Measurements from ENCODE around the gene CACNA2D3.
"Not testable (repeated sequence)": the region's sequence is repeated elsewhere in the genome, so short reads cannot be mapped to it uniquely, and the experiment has no call there.

CACNA2D3 gene

DNA sequence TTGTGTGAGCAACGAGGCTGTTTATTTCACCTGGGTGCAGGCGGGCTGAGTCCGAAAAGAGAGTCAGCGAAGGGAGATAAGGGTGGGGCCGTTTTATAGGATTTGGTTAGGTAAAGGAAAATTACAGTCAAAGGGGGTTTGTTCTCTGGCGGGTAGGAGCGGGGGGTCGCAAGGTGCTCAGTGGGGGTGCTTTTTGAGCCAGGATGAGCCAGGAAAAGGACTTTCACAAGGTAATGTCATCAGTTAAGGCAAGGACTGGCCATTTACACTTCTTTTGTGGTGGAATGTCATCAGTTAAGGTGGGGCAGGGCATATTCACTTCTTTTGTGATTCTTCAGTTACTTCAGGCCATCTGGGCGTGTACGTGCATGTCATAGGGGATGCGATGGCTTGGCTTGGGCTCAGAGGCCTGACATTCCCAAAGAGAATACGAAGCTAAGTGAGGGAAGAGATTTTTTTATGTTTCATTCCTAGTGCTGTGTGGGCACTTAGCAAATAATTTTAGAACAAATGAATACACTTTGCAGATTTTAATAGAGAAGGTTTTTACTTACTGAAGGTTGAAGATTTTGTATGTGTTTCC lies 517.5 kb downstream of the CACNA2D3 start:
- DNase-seq, result not testable (repeated sequence)

DNA sequence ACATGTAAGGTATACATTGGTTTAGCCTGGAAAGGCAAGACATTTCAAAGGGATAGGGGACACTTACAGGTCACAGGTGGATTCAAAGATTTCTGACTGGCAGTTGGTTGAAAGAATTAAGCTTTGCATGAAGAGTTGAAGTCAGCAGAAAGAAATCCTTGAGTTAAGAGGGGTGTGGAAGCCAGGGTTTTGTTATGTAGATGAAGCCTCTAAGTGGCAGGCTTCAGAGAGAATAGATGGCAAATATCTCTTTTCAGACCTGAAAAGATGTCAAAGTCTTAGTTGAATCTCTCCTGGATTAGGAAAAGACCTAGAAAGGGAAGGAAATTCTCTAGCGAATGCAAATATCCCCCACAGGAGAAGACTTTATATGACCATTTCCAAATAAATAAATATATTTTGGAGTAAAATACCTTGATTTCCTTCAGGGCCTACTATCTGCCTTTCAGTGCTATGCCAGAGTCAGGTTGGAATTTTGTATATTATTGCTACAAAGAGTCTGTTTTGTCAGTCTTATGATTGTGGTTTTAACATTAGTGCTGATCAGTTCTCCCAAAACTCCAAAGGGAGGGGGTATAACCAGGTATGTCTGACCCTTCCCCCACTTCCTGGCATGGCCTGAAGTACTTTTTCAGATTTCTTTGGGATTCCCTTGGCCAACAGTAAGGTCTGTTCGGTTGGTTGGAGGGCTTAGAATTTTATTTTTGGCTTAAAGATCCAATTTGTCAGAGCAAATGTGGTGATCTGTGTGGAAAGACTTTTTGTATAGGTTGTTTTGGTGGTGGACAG lies 519.1 kb downstream of the CACNA2D3 start:
- DNase-seq, result no peak

DNA sequence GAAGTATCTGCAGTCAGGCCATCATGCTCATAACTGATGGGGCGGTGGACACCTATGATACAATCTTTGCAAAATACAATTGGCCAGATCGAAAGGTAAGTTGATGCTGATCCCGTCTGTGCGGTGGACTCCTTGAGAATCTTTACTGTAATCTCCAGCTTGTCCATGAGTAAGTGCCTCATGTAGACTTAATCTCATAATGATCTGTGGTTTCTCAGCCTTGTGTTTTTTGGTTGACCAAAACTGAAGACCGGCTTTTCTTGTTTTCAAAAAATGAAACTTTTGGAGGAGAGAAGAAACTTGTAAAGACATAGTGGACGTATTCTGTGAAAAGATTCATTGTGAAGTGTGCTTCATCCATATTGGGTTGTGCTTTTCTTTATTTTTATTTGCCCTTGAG lies 519.8 kb downstream of the CACNA2D3 start:
- DNase-seq, result no peak

DNA sequence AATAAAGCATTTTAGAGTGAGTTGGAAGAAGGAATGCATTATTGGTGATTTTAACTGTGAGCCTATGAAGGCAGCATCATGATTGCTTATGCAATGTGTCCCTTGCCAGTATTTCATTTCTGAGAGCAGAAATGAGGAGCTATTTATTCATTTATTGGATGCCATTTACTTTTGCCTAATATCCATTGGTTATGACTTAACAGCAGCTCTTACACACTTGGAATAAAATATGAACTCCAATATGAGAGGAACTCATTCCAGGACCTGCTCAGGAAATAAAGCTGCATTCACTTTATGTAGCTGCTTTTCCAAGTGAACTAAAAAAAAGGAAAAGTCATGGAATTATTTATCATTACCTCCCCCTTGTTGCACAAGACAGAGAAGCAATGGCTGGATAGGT lies 525.4 kb downstream of the CACNA2D3 start:
- no peak for DNase-seq

DNA sequence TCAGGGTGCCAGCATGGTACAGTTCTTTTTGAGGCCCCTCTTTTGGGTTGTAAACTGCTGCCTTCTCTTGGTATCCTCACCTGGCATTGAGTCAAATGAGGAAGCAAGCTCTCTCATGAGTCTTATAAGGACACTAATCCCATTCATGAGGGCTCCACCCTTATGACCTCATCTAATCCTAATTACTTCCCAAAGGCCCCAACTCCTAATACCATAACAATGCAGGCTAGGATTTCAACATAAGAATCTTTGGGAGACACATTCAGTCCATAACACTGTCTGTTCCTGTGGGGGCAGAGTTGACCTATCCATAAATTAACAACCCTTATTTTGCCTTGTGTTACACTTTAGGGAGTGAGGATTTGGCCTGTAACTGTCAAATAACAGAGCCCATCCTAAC lies 527.2 kb downstream of the CACNA2D3 start:
- DNase-seq, result no peak

DNA sequence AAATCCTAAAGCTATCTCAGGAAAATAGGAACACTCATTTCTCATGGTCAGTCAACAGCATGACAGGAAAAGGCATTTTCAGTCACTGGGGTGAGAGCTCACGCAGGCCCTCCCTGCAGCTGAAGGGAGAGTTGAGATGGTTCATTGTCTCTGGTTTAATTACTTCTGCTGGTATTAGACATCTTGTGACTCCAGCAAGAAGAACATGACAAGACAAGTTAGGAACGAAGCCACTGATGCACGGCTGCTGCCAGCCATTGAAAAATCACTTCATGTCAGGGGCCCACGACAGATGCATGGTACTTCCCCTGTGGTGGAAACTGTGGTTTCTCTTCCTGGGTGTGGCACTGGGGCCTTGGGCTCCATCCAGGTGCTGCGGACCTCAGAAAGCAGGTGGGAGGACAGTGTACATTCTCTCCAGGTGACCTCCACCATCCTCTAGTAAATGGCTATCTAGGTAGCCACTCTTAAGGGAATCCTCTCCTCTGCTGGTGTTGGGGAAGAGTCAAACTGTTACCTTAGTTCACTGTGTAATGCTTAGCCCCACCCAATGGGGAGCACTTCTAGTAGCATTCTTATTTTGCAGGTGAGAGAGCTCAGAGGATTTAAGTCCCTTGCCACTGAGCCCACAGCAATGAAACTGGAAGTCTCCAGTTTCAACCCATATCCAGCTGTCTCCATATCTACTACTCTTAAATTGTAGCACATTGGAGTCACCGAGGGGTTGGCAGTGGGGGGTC lies 531.3 kb downstream of the CACNA2D3 start:
- DNase-seq, result no peak

DNA sequence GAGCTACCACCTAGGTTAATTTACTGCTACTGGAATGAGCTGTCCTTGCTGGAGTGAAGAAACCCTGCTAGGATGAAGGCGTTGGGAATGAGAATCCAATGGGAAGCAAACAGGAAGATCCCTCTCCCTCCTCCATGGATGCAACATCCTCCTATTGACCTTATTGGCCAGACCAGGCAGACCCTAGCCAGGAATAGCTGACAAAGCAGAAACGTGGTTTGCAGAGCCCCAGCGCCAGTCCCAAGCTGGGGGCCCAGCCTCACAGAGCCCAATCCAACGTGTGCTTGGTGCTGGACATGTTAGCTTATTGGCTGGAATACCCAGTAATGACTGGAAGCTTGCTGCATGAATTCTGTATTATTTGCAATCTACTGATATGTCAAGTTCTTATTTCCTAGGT lies 532.4 kb downstream of the CACNA2D3 start:
- no peak for DNase-seq

DNA sequence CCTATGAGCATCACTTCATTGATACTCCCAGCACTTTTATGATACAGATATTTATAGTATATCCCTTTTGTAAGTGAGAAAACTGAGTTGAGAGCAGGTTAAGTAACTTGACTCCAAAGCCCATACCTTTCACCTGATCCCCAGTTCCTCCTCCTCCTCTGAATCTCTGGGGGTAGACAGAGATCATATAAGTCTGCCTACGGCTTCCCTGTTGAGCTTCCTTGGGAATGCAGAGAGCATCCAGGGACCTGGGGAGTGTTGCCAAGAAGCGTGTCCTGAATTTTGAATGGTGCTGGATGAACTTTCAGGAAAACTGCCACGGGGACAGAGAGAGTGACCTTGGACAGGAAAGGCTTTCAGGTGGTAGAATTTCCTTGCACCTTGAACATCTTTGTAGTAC lies 537.0 kb downstream of the CACNA2D3 start:
- DNase-seq, result no peak

DNA sequence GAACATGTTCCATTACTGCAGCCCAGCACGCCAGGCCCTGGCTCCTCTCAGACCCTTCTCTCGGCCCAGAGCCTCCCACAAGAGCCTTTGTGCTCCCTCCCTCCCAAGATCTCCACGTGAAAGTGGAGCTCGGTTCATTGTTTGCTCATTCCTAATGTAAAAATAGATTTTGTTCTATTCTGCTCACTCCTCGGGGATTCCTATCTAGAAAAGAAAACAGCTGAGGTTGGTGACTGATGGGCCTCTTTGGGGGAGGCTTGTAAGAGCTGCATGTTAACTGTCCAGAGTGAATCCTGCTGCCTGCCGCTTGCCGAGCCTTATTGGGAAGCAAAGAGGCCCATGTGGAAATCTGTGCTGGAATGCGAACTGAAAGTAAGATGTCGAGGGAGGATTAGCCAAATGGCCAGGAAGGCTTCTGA lies 538.4 kb downstream of the CACNA2D3 start:
- DNase-seq, result no peak

DNA sequence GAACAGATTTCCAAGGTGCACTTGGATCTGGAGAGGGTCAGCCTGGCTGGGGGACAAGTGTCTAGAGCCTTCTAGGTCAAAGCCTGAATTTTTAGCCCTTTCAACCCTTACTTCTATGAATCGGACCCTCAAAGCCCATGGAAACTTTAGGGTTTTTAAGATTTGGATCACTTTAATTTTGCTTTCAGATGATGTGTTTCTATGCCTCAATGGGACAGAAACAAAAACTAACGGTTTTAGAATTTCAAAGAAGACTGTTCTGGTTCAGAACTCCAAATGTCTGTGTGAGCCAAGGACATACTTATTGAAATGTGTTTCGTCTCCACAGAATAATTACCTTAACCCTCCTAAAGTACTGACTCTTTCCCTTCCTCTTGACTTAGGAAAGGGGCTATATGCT lies 538.8 kb downstream of the CACNA2D3 start:
- DNase-seq, result no peak

DNA sequence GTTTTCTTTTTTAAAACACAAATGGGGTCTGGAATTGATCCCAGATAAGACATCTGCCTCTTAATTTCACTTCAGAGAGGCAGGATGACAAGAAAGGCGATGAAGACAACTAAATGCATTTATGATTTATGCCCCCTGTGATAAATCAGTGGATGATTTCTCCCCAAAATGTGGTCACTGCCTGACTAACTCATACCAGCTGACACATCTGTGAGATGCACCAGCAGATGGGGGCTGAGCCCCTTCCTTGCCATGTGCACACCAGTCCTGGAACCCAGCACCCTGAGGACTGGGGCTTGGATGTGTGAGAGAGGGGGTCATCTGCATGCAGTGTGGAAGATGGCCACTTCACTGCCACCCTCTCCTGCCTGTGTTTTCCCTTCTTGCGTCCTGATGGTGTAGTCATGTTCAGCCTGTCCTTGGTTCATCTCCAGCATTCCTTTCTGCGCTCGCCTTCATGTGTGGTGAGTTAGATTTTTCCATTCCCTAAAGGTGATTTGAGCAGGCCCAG lies 541.2 kb downstream of the CACNA2D3 start:
- no peak for DNase-seq

DNA sequence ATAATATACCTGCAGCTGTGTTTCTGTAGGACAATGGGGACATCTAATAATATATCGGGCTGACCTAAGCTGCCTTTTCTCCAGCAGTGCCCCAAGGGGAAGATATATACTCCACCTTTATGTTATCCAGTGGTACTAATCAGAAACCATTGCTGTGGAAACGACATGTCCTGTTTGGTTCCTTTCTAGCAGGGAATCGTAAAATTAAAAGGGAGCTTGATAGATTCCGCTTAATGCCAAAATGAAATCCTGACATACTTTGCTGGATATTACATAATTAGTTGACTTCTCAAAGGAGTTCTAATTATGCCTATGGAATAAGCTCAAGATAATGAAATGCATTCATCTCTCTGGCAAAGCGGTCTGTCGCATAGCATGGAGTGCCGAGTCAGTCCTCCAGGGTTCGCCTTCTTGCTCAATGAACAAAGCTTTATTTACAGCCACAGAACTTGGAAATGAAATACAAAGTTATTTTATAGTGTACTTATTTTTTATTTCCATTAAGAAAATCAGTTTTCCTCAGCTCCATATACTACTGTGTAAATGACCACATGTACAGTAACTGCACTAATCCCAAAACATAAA lies 542.8 kb downstream of the CACNA2D3 start:
- DNase-seq, result no peak

DNA sequence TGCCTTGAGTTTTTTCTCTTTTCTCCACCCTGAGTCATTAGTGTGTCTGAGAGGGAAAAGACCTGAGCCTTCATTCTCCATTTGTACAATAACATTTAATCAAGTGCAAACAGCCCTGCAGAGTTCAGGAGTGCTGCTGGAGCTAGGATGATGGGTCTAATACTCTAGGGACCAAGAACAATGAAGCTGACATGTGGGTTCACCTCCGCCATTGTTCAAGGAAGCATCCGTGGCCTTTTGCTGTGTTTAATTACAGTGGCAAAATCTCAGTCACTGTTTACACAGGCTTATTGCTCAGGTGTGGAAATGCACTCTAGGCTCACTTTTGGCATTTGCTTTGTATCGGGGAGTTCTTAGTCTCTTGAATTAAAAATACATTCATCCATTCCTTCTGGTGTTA lies 545.9 kb downstream of the CACNA2D3 start:
- no peak for DNase-seq

DNA sequence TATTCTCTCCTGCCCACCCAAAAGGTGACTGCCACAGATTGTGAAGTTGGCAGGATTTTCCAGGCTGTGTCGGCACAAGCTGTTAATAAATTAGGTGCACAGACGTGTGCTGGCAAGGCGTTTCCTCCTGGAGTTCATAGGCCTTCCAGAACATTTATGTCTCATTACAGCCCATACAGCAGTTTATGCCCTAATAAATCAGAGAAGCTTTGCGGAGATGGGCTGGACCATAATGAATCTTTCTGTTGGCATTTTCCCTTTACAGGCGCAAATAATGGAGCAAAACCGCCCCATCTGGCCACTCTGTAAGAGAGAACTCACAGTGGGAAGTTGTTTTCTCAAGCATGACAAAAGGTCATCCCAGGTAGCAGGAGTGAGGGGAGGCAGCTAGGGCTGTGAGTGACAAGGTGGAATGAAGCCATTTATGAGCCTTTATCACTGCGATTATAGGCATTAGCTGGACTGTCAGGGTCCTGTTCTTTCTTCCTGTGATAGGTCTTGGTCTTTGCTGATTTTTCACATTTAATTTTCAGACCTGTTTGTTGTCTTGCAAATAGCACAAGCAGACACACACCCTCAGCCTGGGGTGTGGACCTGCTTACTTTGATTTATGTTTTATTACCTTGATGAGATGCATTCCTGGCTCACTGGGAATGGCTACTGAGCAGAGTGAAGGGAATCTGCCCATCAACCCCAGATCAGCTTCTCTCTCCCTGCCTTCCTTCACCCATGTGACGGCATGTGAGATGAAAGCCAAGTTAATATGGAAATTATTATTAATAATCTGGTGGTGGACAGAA lies 548.0 kb downstream of the CACNA2D3 start:
- DNase-seq, result no peak

DNA sequence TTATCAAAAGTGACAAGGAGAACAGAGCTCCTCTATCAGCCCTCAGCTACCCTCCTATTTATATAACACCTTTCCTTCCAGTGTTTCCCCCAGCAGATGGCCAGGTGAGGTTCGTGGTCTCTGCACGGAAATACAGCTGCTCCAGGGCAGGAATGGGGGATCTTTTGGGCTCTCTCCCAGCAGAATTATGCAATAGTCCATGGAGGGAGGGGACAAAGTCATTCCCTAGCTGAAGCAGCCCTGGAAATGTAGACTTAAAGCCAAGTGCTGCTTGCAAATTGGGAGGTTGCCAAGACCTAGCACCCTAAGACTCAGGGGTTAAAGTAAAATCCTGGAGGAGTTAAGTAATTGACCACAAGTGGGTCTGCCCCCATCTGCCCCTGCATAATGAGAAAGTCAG lies 549.2 kb downstream of the CACNA2D3 start:
- no peak for DNase-seq

DNA sequence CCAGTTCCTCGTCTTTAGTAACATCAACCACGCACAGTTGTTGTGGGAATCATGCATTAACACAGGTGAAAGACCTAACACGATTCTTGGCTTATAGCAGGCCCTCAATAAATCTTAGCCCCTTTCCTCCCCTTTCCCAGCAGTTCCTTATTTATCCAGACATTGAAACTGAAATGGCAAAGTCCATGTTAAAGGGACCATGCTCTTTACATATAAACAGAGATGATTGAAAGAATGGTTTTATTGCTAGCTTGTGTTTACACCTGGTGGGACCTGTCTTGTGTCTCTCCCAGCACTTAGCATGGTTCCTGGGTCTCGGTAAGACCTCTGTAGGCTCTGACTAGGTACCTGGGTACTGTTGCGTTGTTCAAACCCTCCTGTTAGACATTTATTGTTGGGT lies 553.7 kb downstream of the CACNA2D3 start:
- no peak for DNase-seq

DNA sequence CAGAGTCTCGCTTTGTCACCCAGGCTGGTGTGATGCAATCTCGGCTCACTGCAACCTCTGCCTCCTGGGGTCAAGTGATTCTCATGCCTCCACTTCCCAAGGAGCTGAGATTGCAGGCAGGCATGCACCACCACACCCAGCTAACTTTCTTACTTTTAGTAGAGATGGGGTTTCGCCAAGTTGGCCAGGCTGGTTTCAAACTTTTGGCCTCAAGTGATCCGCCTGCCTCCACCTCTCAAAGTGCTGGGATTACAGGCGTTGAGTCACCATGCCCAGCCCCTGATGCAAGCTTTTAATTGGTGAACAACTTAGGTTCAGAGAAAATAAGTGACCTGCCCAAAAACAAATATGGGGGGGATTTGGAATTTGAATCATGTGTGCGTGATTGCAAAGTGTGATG lies 559.4 kb downstream of the CACNA2D3 start:
- no peak for DNase-seq

DNA sequence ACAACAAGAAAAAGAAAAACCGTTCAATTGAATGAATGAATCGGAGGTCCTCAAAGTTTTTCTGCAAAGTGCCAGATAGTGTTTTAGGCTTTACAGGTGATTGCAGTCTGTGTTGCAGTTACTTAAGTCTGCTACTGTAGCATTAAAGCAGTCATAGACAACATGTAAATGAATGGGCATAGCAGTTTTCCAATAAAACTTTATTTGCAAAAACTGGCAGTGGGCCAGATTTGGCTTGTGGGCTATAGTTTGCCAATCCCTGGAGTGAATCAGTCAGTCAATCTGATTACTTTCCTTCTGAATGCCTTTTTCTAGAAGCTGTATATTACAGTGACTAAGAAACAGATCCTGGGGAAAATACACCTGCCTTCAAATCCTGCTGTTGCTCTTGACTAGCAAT lies 562.9 kb downstream of the CACNA2D3 start:
- no peak for DNase-seq

DNA sequence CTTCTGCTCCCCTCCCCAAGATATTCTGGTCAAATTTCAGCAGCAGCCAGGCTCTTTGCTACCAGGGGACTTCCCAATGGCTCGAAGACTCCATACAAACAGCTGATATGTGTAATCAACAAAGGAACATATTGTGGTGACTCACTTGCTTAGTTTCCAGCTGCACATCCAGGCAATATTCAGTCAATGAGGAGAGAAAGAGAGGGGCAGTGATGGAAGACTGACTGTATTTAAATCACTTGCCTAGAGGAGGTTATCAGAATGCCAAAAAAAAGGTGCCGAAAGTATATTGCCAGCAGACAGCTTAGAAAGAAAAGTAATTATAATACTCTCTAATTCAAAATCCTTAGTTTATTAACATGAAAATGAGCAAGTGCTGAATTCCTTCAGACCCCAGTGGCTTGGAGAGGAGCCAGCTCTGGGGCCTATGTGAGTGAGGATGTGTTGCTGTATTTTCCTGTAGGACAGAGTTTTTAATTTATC lies 569.0 kb downstream of the CACNA2D3 start:
- no peak for DNase-seq

DNA sequence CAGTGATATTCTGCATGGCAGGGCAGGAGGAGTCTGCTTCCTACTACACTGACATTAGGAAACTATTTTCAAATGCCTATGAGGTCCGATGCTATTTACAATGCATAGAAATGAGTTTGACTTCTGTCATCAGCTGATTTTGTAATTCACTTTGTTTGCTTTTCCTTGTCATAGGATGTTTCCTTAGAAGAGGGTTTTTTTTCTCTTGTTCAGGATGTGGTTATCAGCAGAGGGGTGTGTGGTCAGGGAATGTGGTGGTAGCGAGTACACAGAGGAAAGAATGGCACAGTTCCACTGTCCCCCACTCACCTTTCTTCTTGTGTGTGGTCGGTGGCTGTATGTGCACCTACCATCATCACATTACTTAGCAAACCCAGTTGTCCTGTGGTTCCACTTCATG lies 574.0 kb downstream of the CACNA2D3 start:
- DNase-seq, result no peak

DNA sequence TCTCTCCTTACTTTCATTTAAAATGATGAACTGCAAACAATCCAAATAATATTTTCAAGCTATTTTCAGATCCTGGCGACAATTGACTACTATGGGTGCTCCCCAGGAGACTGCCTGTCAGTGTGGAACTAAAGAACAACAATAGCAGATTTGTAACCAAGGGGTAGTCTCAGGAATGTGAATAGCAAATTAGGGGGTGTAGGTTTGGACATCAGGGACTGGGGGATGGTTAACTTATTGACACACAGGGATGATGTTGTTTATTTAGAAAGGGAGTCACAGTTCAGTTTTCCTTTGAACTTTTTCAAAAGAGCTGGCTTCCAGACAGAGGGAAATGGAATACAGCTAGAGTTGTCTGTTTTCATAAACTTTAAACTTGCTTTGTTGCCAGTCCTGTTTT lies 575.7 kb downstream of the CACNA2D3 start:
- no peak for DNase-seq

DNA sequence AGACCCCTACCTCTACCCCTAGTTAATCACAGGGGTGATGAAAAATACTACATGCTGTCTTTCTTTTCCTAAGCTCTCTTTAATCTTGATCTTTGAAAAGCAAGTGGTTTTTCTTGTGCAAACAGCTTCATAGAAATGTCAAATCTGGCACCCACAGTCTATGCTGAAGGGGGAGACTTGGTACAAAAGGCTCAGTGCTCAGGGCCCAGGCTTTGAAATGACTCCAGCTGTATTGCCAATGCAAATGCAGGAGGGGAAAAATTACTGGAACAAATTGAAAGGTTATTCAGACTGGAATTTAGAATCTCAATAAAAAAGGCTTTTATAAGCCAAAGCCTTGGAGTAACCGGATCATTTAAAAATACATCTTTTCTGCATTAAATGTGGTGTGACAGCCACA lies 581.6 kb downstream of the CACNA2D3 start:
- DNase-seq, result no peak

Measured in central memory CD4-positive, alpha-beta T cell (primary cell).